LNCAP (cell line): ENCODE results near the gene OXNAD1.

Source experiments
- TF ChIP-seq, protein P1 (sequence below): fragments of 450-650 bp; IDR thresholded peaks from 2 replicates; pipeline ENCODE4 v1.5.1; 2017; ENCODE audit warnings: mild to moderate bottlenecking

OXNAD1 gene

DNA sequence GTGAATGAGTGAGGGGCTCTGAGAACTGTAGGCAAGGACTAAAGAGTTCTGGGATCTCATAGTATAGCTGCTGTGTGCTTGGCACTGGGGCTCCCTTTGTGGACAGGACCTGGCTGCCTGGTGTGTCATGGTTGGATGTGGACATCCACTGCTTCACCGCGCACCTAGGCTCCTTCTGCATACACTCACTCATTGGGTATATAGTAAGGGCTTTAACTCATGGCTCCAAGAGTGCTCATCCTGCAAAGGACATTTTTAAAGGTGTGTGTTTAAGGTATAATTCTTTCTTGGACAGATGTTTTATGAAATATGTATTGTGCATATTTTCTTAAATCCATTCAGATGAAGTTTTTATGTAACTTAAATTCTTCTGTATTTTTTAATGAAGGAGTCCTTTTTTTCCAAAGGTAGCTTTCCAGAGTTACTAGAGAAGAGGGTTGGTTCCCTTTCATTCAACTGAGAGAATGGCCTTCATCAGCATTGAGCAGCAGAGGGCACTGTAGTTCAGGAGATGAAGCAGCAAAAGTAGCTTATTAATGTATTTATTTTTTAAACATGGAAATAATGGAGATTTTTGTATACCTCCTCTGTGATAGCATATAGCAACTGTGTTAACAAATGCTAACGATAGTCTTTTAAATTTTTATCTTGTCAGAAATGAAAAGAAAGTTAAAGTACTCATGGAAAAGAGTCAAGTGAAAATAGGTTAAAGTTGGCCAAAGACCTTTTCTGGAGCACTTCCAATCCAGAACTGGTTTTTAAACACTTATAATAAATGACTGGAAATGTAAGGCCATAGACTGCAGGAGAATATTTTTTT lies 25.2 kb downstream of the OXNAD1 start:
- TF ChIP-seq, protein P1, sequence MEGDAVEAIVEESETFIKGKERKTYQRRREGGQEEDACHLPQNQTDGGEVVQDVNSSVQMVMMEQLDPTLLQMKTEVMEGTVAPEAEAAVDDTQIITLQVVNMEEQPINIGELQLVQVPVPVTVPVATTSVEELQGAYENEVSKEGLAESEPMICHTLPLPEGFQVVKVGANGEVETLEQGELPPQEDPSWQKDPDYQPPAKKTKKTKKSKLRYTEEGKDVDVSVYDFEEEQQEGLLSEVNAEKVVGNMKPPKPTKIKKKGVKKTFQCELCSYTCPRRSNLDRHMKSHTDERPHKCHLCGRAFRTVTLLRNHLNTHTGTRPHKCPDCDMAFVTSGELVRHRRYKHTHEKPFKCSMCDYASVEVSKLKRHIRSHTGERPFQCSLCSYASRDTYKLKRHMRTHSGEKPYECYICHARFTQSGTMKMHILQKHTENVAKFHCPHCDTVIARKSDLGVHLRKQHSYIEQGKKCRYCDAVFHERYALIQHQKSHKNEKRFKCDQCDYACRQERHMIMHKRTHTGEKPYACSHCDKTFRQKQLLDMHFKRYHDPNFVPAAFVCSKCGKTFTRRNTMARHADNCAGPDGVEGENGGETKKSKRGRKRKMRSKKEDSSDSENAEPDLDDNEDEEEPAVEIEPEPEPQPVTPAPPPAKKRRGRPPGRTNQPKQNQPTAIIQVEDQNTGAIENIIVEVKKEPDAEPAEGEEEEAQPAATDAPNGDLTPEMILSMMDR, result peak; percentile 89

DNA sequence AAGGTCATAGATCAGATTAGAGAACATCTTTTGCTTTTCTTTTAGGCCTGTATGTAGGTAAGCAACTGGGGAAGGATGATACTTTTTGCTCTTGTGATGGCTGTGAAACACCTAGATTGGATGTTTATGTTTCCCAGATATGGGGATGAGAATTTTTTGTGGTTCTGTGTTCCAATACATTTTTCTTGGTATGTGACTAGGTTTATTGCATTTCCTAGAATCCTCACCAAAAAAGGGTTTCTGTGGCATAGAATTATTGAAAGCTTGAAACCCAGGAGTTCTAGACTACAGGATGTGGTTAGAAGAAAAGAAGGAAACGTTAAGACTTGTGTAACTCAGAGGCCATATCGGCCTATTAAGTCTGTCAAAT lies 25.8 kb downstream of the OXNAD1 start:
- TF ChIP-seq, protein P1, result no peak

DNA sequence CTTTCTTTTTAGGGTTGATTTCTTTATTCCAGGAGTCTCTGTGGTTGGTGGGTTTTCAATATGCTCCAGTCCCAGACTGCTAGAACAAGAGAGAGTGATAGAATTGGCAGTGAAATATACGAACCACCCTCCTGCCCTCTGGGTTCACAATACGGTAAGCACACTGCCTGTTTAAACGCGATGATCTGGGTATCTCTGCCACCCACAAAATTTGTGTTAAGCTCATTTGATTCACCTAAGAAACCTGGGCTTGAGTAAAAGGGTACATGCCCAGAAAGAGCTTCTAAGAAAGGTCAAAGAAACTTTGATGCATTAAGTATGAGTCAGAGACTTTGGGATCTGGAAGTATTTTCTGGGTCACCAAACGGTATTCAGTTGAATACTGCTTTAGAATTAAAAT lies 29.8 kb downstream of the OXNAD1 start:
- TF ChIP-seq, protein P1, result no peak

DNA sequence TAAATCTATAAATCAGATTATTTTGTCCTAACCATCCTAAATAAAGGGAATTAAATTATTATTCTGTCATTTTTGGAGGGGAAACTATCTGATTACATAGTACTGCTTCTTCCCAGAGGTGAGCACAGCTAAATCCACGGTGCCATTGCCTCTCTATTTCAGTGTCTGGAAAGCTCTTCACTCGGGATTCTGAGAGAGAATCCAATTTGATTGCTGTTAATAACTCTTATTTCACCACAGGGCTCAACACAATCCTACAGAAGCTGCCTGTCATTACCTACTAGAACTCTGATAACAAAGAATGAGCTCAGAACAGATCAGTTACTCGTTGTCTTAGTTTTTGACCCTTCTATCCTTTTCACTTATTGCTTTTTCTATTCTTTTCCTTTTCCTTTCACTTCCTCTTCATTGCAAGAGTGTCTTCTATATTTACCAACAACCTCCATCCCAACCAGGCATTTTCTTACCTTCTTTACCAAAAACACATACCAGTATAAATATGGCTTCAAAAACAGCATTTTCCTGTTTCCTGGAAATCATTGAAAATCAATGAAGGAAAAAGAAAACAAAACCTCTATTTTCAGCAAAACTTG lies 30.4 kb downstream of the OXNAD1 start:
- TF ChIP-seq, protein P1, result no peak

DNA sequence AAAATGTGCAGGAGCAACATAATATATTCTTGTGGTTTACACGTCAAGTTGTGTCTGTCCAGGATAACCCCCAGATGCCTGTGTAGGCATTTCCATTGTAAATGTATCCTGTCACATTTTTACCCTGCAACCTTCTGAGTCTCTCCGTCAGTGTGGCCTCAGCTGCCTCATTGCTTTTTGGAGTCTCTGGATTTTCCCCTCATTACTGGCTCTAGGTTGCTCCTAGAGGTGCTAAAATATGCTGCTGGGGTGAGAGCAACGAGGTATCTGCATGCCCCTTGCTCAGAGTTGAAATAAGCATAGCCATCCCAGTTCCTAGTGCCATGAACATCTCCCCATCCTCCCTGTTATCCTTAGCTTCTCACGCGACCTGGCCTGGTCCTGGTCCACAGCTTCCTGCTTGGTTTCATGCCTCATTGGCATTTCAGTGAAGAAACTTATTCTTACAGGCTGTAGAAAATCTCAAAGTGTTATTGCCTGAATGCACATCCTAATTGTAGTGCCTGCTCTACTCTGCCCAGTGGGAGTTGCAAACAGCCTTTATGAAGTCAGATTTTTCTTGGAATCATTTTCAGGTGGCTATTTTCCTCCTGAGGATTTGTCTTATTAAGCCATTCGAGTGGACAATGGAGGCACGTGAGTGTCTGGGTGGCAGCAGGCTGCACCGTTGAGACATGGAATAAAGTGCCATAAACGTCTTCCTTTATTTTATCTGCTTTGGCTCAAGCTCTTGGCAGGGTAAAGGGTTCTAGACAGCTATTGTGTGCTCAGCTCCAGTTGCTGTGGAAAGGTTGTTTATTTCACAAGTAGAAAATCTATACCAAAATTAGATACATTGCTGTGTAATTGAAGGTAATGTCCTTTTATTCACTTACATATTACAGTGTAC lies 33.2 kb downstream of the OXNAD1 start:
- TF ChIP-seq, protein P1, result no peak

DNA sequence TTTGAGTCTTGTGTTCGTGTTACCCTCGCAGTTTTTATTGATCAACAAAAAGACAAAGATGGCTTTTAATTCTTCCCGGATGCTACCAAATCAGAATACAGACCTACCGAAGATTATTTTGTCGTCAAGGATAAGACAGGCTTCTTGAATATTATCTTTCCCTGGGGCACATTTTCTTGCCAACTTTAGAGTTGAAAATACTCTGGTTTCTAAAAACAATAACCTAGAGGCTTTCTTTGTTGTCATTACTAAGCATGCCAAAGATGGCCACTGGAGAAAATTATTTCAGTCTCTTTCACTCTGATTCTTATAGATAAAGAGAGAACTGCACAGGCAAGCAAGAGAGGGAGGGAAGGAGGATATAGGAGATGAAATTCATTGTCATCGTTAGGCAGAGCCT lies 33.9 kb downstream of the OXNAD1 start:
- TF ChIP-seq, protein P1, result no peak

DNA sequence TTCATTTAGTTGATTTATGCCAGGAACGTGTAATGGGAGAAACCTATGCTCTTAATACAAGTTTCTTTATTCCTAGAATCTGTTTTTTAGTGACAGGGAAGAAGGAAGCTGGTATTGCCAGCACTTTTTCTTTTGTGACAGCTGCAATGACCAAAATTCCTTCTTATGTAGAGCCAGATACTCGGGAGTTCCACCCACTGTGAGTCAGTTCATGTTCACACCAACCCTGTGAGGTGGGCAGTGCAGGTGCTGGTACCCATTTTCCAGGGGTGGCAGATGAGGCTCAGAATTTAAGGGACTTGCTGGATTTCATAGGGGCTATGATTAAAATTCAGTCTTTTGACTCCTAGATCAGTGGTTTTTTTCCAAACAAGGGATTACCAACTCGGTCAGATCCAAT lies 34.7 kb downstream of the OXNAD1 start:
- TF ChIP-seq, protein P1, result no peak
